GM12878 (cell line): ENCODE data around the gene SCAND1.

Experiments
- ATF7 ChIP-seq: fragments of 450-650 bp; IDR thresholded peaks from 2 replicates; pipeline ENCODE4 v1.6.1; 2016; ENCODE audit warnings: low read depth, mild to moderate bottlenecking
- BACH1 ChIP-seq: fragments of 450-650 bp; IDR thresholded peaks from 2 replicates; pipeline ENCODE4 v1.6.1; 2017; ENCODE audit warnings: mild to moderate bottlenecking, borderline replicate concordance
- EZH2 ChIP-seq: IDR thresholded peaks from 2 replicates; pipeline ENCODE4 v1.6.1; 2012; ENCODE audit warnings: low read depth, mild to moderate bottlenecking, control low read depth, inconsistent platforms, low read length, borderline replicate concordance; ENCODE audit not compliant: control insufficient read depth
- HCFC1 ChIP-seq: fragments of 150-350 bp; IDR thresholded peaks from 2 replicates; pipeline ENCODE4 v1.6.1; 2014; ENCODE audit warnings: low read length
- PAX8 ChIP-seq: fragments of 450-650 bp; IDR thresholded peaks from 2 replicates; pipeline ENCODE4 v1.6.1; 2017; ENCODE audit warnings: mild to moderate bottlenecking, moderate library complexity
- POLR2A ChIP-seq: IDR thresholded peaks from 2 replicates; pipeline ENCODE4 v1.6.1; 2011; ENCODE audit warnings: low read depth, mild to moderate bottlenecking, low read length
- ZBED1 ChIP-seq: IDR thresholded peaks from 2 replicates; pipeline ENCODE4 v1.6.1; 2016; ENCODE audit warnings: borderline replicate concordance
- ZNF384 ChIP-seq: IDR thresholded peaks from 2 replicates; pipeline ENCODE4 v1.6.1; 2012; ENCODE audit warnings: low read depth, mild to moderate bottlenecking, low read length, improper control_type of control experiment, borderline replicate concordance
- TF ChIP-seq, protein P1 (sequence below), 3 experiments: IDR thresholded peaks in 2 of 3; conservative IDR thresholded peaks in 1 of 3; 2 replicates each; pipeline ENCODE4 v1.5.1; 2011; ENCODE audit warnings: low read depth in 3 of 3, low read length in 3 of 3, mild to moderate bottlenecking in 3 of 3, control low read depth in 2 of 3, moderate library complexity in 2 of 3, inconsistent platforms in 1 of 3, mixed read lengths in 1 of 3; ENCODE audit not compliant: control insufficient read depth in 2 of 3, insufficient read depth in 1 of 3; ENCODE audit errors: extremely low read depth in 1 of 3
- TF ChIP-seq, protein P2 (sequence below): IDR thresholded peaks from 2 replicates; pipeline ENCODE4 v1.6.1; 2011; ENCODE audit warnings: low read depth, mild to moderate bottlenecking, low read length, moderate library complexity, borderline replicate concordance; ENCODE audit errors: extremely low read depth

- no peak for TF ChIP-seq ZBED1
- TF ChIP-seq BACH1 = no peak
- TF ChIP-seq ATF7 = no peak
- no peak for TF ChIP-seq PAX8
- TF ChIP-seq, protein P1, sequence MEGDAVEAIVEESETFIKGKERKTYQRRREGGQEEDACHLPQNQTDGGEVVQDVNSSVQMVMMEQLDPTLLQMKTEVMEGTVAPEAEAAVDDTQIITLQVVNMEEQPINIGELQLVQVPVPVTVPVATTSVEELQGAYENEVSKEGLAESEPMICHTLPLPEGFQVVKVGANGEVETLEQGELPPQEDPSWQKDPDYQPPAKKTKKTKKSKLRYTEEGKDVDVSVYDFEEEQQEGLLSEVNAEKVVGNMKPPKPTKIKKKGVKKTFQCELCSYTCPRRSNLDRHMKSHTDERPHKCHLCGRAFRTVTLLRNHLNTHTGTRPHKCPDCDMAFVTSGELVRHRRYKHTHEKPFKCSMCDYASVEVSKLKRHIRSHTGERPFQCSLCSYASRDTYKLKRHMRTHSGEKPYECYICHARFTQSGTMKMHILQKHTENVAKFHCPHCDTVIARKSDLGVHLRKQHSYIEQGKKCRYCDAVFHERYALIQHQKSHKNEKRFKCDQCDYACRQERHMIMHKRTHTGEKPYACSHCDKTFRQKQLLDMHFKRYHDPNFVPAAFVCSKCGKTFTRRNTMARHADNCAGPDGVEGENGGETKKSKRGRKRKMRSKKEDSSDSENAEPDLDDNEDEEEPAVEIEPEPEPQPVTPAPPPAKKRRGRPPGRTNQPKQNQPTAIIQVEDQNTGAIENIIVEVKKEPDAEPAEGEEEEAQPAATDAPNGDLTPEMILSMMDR (IDR thresholded peaks at IDR 0.05 in 2 of 3, conservative IDR thresholded peaks at IDR 0.05 in 1 of 3; ENCODE audit: control insufficient read depth in 2 of 3, extremely low read depth in 1 of 3, insufficient read depth in 1 of 3, low read depth in 3 of 3, low read length in 3 of 3) = no peak
- no peak for TF ChIP-seq EZH2
- no peak for TF ChIP-seq POLR2A
- no peak for TF ChIP-seq ZNF384
- TF ChIP-seq, protein P2, sequence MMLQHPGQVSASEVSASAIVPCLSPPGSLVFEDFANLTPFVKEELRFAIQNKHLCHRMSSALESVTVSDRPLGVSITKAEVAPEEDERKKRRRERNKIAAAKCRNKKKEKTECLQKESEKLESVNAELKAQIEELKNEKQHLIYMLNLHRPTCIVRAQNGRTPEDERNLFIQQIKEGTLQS = no peak
- no peak for TF ChIP-seq HCFC1
Observed at GRCh38 chr20:35904982-35905663, 49.2 kb downstream of the SCAND1 start.
